Measurements from ENCODE around the gene WNT3A.

WNT3A gene

DNA sequence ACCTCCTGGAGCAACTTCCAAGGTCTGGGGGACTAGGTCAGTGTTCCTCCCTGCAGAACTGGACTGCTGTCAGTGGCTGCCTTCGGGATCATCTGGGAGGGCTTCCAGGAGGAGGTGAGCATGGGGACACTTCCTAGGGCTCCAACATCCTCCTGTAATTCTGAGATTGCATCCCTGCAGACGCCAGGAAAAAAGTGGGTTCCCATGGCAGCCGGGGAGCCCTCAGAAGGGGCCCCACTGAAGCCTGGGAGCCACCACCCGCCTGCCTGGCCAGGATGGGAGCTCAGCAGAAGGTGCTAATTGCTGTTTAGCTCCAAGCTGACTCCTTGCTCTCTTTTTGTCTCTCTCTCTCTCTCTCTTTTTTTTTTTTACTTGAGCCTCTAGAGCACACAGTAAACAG, 59.6 kb downstream of the WNT3A start:
- in situ Hi-C loops (cut with MboI; ENCODE audit: low sequenced_read_pairs): no loop called here

- in situ Hi-C loops (cut with MboI; ENCODE audit: low sequenced_read_pairs): no loop called here
Measured at GRCh38 chr1:228066891-228067654, 60.3 kb downstream of the WNT3A start.

DNA sequence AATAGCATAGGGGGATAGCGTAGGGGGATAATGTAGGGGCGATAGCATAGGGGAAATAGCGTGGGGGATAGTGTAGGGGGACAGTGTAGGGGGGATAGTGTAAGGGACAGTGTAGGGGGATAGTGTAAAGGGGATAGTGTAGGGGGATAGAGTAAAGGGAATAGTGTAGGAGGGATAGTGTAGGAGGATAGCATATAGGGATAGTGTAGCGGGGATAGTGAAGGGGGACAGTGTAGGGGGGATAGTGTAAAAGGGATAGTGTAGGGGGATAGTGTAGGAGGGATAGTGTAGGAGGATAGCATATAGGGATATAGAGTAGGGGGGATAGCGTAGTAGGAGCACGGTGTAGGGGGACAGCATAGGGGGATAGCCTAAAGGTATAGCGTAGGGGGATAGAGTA, 61.6 kb downstream of the WNT3A start:
- in situ Hi-C loops (cut with MboI; ENCODE audit: low sequenced_read_pairs): no loop called here

- in situ Hi-C loops (cut with MboI; ENCODE audit: low sequenced_read_pairs): no loop called here
Measured at GRCh38 chr1:228070173-228070572, 63.4 kb downstream of the WNT3A start.

DNA sequence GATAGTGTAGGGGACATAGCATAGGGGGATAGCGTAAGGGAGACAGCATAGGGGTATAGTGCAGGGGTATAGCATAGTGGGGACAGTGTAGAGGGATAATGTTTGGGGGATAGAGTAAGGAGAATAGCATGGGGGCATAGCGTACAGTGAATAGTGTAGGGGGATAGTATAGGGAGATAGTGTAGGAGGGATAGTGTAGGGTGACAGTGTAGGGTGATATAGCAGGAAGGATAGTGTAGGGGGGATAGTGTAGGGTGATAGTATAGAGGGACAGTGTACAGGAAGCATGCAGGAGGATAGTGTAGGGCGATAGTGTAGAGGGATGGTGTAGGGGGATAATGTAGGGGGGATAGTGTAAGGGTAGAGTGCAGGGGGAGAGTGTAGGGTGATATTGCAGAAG, 64.1 kb downstream of the WNT3A start:
- in situ Hi-C loops (cut with MboI; ENCODE audit: low sequenced_read_pairs): no loop called here

DNA sequence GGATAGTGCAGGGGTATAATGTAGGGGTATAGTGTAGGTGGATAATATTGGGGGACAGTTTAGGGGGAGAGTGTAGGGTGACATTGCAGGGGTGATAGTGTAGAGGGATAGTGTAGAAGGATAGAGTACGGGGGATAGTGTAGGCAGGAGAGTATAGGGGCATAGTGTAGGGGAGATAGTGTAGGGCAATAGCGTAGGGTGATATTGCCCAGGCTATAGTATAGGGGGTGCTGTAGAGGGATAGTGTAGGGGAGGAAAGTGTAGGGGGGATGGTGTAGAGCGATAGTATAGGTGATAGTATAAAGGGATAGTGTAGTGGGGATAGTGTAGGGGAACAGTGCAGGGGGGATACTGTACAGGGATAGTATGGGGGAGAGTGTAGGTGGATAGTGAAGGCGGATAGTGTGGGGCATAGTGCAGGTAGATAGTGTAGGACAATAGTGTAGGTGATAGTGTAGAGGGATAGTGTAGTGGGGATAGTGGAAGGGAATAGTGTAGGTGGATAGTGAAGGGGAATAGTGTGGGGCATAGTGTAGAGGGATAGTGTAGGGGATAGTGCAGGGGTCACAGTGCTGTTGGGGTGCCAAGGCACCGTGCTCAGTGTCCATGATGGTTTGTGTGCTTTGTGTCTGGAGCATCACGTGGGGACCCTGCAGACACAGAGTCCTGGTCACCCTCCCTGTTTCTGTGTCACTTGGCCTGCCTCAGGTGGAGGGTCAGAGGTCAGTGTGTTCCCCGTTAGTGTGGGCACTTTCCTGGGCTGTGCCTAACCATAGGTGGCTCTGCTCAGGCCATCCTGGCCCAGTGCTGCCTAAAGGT, 65.2 kb downstream of the WNT3A start:
- in situ Hi-C loops (cut with MboI; ENCODE audit: low sequenced_read_pairs): no loop called here

- in situ Hi-C loops (cut with MboI; ENCODE audit: low sequenced_read_pairs): no loop called here
Measured at GRCh38 chr1:228072658-228073043, 65.9 kb downstream of the WNT3A start.

DNA sequence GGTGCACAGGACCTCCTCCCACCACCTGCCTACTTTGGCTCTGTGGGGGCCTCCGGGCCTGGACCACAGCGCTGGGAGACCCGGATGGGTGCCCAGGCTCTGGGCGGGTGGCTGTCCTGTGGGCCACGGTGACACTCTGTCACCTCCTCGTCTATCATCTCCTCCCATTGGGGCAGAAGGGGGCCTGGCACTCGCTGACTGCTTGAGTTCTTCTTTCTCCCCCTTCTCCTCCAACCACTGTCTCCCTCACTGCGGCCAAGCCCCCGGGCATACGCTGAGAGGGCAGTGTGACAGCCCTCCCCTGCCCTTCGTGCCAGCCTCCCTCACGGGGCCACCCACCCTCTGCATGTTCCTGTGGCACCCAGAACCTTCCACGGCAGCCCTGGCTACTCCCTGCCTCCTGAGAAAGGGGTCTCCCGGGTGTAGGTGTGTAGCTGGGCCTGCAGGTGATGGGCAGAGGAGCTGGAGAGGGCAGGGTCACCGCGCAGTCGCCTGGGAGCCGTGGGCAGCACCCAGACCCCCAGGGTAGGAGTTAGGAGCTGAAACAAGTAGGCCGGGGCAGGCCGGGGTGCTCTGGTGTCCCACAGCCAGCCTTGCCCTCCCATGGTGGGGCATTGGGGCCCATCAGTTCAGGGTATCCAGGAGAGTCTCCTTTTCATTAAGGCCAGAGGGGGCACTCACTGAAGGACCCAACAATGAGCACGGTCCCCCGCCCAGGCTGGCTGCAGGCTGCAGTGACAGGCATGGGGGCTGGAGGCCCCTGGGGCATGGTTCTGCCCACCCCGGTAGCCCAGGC, 66.5 kb downstream of the WNT3A start:
- in situ Hi-C loops (cut with MboI; ENCODE audit: low sequenced_read_pairs): no loop called here

GRCh38 chr1:228073857-228074545, 67.2 kb downstream of the WNT3A start:
- in situ Hi-C loops (cut with MboI; ENCODE audit: low sequenced_read_pairs): no loop called here

DNA sequence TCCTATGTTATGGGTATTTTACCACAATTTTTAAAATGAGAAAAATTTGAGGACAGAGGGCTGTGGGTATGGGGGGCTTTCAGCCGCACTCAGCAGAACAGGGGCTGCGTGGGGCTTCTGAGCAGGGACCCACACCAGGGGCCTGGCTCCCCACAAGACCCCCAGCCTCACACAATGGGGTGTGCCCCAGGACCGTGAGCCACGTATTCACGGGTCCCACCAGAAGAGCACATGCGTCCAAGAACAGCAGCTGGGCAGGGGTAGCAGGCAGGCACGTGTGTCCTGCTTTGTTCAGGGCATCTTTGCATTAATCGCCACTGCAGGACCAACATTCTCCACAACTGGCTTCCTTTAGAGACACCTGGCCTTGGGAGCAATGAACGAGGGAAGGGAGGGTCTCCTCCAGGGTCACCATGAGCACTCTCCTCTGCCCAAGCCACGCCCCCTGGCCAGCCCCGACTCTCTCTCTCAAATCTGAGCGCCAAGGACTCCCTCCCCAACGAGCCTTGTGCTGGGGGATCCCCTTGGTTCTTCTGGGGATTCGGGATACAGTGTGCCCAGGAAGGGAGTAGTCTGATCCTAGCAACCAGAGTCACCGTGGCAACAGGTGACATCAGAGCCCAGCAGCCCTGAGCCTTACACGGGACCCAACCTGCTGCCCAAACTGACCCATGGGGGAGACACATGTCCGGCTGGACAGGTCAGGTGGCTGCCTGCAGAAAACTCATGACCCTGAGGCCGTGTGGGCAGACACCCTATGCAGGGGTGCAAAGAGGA, 68.3 kb downstream of the WNT3A start:
- in situ Hi-C loops (cut with MboI; ENCODE audit: low sequenced_read_pairs): no loop called here

- in situ Hi-C loops (cut with MboI; ENCODE audit: low sequenced_read_pairs): no loop called here
Measured at GRCh38 chr1:228075801-228076271, 69.0 kb downstream of the WNT3A start.

- in situ Hi-C loops (cut with MboI; ENCODE audit: low sequenced_read_pairs): no loop called here
Measured at GRCh38 chr1:228076796-228077430, 70.1 kb downstream of the WNT3A start.

GRCh38 chr1:228077565-228078330, 71.0 kb downstream of the WNT3A start:
- in situ Hi-C loops (cut with MboI; ENCODE audit: low sequenced_read_pairs): no loop called here

DNA sequence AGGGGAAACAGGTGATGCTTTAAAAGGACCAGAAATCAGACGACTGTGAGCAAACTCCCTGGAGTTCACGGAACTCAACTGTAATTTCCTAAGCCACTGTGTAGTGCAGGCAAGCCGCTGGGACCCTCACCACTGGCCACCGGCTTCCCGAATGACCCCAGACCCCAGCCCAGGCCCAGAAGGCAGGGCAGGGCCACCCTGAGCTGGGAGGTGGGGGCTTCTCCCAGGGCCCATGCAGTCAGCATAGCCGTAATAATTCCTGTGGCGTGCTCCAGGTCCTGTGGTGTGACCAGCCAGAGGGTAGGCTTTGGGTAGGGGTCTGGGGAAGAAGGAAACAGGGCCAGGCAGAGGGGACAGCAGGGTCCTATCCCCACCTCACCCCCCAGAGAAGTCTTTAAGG, 72.2 kb downstream of the WNT3A start:
- in situ Hi-C loops (cut with MboI; ENCODE audit: low sequenced_read_pairs): no loop called here

DNA sequence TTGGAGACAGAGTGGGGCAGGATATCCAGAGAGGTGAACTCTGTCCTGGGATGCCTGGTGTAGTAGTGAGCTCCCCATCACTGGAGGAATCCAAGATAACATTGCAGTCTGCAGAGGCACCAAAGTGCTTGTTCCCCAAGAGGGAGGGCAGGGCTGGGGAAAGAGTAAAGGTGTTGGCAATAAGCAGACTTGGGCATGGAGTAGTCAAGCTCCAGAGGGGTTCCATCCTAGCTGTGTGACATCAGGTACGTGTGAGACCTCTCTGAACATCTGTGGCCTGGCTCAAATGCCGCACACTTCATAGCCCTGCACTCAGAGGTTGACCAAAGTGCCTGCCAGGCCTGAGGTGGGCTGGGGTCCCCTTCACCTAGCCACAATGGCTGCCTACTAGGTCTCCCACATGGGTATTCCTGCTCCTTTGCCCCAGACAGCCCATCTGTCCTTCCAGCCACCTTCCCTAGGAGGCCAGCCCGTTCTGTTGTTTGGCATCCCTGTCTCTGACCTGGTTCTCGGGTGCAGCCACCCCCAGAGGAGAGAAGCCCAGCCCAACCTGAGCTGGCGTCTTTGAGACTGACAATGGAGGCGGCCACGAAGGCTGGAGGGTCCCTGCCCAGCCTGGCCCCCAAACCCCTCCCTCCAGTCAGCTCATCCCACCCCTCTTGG, 72.9 kb downstream of the WNT3A start:
- in situ Hi-C loops (cut with MboI; ENCODE audit: low sequenced_read_pairs): no loop called here

DNA sequence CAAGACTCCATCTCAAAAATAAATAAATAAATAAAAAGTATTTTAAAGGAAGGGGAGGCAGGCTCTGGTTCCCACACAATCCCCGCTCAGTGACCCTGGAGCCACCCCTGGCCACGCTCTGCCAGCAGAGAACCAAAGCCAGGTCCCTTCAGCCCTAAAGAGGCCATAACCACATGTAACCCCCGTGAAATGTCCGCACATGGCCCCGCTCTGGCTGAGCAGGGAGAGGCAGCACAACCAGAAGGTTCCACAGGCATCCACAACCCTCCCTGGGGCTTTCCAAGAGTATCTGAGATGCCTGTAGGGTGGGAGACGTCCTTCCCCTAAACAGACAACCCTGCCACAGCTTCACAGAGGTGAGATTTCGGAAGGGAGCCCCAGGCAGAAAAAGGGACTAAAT, 74.3 kb downstream of the WNT3A start:
- in situ Hi-C loops (cut with MboI; ENCODE audit: low sequenced_read_pairs): no loop called here

GRCh38 chr1:228081578-228082213, 74.9 kb downstream of the WNT3A start:
- in situ Hi-C loops (cut with MboI; ENCODE audit: low sequenced_read_pairs): no loop called here
